ENCODE data around the gene PRKCD.
"Not testable (repeated sequence)": the region's sequence is repeated elsewhere in the genome, so short reads cannot be mapped to it uniquely, and the experiment has no call there.

PRKCD gene

DNA sequence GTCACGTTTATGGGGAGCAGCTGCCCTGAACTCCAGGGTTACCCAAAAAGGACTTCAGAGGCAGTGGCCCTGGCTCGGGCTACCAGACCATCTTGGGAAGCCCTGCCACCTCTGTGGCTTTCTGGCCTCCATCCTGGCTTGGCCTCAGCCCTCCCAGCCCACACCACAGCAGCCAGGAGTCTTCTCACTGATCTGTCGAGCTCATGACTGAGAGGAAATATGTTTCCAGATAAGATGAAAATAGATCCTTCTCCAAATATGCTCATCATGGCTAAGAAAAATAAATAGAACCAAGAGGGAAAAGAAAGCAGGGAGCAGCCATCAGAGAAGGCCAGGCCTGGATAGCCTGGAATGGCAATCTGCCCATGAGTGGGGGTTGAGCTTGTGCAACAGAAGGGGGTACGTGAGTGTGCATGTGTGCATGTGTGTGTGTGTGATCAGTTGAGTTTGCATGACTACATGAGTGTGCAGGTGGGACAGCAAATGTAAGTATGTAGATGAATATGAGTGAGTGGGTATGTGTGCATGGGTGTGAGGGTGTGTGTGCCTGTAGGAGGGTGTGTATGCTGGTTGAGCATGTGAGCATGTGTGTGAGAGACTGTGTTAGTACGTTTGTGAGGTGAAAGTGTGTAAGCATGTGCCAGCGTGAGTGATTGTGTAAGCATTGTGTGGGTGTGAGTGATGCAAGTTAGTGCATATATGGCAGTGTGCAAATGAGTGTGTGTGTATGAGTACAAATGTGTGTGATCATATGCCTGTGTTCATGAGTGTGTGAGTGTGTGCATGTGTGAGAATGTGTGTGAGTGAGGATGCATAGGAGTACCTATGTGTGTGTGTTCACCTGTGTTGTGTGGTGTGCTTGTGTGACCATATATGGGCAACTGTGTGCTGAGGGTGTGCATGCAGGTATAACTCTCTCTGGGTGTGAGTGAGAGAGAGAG, 20.8 kb upstream of the PRKCD start:
- no peak for DNase-seq (ENCODE audit: low read depth)

GRCh38 chr3:53140847-53141845, 19.9 kb upstream of the PRKCD start:
- DNase-seq (ENCODE audit: low read depth) = no peak

DNA sequence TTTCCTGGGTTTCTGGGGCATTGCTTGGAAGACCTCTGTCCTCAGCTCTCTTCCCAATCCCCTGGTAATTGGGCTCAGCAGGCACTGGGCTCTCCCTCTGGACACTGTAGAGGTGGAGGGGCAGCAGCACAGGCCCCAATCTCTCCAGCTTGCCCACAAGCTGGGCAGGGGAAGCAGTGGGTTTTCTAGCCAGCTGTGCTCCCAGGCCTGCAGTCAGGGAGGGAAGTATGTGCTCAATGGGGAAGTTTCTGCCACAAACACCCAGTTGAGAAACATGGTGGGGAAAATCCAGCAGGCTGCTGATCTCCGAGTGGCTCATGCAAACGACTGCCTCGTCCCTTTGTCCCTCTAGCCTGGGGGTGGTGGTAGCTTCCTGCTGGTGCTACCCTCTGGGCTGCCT, 18.0 kb upstream of the PRKCD start:
- DNase-seq (ENCODE audit: low read depth) = no peak

DNA sequence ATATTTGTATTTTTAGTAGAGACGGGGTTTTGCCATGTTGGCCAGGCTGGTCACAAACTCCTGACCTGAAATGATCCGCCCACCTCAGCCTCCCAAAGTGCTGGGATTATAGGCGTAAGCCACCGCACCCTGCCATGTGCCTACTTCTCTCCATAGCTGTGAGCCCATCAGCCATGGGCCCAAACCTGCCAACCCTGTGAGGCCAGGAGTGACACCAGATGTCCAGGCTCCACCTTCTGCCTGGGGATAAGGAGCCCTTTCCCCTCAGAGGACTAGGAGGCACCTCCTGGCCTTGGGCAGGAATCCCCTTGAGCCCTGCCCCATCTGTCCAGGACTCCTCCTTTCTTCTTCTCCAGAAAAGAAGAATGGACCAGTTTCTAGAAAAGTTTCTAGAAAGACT, 16.6 kb upstream of the PRKCD start:
- DNase-seq (ENCODE audit: low read depth) = no peak

GRCh38 chr3:53144862-53145712, 15.9 kb upstream of the PRKCD start:
- DNase-seq (ENCODE audit: low read depth) = no peak

DNA sequence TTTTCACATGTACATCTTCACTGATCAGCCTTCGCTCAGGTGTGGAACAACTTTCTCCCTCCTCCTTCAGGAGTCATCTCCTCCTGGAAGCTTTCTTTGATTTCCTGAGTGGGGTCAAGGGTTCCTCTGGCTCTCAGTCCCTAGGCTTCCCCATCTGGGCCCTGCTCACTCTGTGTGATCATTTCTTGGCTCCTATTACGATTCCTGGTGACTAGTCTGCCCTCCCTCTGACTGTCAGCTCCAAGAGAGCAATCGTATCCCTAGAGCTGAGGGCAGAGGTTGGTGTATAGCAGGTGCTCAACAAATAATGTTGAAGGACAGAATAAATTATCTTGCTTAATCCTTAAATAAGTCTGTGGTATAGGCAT, 15.3 kb upstream of the PRKCD start:
- DNase-seq (ENCODE audit: low read depth) = no peak

DNA sequence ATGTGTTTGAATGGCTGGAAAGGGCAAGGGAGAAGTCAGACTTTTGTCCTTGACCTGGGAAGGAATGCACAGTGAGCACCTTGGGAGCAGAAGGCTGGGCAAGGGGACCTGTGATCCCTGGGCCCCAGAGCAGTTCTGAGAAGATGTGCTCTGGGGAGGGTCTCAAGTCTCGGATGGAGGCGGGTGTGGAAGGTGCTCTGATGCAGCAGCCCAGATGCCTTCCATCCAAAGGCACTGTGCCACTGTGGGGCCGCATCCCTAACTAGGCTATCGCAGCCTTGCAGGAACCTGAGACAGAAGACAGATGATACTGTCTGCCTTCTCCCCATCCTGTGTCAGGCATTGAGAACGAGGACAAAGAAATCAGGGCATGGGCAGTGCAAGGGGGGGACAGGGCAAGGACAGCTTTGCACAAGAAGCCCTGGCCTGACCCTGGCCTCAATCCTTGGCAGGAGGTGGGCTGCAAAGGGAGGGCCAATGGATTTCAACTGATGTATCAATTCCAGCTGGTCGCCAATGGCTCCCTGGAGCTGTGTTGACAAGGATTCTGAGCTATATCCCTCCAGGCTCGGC, 14.6 kb upstream of the PRKCD start:
- DNase-seq (ENCODE audit: low read depth) = no peak

DNA sequence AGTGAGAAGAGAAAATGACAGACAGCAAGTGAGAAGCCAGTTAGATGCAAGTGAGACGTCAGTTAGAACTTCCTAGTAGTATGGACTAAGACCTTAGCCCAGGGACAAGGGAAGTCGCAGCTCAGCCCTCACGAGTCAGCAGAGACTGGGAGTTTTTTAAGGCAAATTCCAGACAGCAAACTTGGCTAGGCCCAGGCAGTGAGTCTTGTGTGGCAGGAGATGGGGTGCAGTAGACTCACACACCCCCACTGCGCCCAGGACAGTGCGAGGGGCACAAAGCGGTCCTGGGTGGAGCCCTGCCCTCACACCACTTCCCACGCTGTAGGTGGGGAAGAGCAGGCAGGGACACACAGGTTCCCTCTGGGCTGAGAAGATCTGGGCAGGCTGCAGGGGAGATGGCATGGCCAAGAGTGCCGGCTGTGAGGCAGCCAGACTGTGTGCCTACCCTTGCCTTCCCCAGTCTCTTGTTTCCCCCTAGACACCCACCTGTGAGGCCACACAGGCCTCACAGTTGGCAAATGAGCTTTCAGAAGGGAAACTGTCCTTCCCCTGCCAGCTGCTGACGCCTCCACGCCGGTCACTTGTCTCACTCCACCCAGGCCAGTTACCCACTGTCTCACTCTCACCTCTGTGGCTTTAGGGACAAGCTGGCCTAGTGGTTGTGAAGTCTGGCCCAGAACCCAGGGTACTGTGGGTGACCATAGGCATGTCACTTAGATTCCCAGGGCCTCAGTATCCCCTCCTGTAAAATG, 13.7 kb upstream of the PRKCD start:
- no peak for DNase-seq (ENCODE audit: low read depth)

DNA sequence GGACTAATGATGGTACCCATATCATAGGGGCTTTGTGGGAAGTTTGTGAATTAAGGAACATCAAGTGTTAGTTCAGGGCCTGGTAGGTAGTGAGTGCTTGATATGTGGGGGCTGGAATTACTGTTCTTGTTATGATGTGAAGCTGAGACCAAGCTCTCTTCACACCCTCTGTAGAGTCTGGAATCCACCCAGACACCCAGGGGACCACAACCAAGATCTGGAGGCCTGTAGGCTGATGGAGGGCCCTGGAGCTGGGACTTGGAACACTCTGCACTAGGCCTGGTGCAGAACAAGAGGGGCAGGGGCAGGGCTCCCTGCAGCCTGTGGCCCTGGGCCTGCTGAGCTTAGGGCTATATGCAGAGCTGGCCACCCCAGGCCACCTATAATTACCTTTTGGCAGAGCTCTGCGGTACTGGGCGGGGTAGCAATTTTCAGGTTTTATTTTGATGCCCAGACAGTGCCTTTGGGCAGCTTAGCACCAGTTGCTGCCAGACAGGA, 13.1 kb upstream of the PRKCD start:
- no peak for DNase-seq (ENCODE audit: low read depth)

DNA sequence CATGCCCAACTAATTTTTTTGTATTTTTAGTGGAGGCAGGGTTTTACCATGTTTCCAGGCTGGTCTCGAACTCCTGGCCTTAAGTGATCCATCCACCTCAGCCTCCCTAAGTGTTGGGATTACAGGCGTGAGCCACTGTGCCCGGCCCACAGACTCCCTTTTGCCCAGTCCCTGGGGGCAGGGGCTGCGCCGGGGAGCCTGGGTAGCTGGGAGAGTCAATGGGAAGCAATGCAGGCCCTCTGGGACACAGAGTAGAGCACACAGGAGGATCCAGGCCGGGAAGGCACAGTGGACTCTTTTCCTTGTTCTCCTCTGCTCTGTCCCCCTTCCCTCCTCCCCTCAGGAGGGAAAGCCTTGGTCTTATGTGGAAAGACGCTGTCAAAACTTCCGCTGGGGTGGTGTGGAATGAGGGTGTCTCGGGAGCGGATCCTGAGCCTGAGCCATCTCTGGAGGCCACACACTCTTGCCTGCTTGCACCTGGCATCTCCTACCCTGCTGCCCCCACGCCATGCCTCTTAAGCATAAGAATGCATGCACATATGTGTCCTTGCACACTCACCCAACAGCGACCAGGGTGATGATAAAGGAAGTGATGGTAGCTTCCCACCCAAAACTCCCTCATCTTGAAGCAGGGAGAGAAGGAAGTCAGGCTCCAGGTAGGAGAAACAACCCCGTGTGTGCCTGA, 11.9 kb upstream of the PRKCD start:
- no peak for DNase-seq (ENCODE audit: low read depth)

- no peak for DNase-seq (ENCODE audit: low read depth)
Measured at GRCh38 chr3:53149699-53150098, 11.3 kb upstream of the PRKCD start.

DNA sequence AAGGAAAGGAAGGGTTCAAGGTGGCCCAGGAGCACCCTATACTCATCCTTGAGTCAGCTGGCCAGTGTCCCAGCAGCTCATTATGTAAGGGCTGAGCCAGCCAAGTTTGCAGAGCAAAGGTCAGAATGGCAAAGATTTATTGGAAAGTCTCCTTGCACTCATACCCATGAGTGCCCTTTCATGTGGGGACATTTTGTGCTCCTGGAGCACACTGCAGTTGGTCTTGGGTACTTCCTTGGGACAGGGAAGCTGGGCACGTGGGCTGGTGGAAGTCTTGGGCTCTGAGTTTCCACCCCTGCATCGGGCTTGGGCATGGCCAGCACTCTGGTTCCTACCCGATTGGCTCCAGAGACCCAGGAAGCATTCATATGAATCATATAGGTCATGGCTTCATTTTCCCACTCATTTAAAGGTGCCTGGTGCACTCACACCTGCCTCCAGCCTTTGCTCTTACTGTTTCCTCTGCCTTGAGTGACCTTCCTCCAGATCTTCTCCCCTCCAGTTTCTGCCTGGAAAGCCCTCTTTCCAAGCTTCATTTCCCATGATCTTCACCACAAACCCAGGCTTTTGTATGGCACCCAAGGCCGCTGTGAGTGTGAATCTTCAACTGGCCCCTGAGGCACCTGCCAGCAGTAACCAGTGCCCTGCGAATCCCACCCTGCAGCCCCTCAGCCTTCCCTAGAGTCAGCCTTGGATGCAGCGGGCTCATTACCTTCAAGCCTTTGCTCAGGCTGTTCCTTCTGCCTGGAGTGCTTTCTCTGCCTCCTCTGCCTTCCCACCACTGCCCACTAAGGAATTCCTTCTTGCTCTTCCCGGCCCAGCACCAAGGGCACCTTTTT, 10.5 kb upstream of the PRKCD start:
- no peak for DNase-seq (ENCODE audit: low read depth)

GRCh38 chr3:53151086-53151438, 9.9 kb upstream of the PRKCD start:
- DNase-seq (ENCODE audit: low read depth) = not testable (repeated sequence)

DNA sequence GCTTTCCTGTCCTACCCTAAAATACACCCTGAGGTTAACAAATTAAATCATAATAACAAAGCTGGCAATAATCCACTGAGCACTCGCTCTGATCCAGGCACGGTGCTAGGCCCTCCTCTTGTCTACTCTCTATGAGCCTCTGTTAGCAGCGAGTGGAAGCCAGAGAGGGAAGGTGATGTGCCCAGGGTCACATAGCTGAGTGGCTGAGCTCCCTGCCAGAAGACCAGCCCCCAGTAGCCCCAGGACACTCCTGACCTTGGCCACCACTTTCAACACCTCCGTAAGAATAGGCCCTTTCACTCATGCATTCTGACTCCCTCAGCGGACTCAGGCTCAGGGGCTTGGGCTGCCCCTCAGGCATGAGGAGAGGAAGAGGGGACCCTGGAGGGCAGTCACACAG, 9.5 kb upstream of the PRKCD start:
- no peak for DNase-seq (ENCODE audit: low read depth)

DNA sequence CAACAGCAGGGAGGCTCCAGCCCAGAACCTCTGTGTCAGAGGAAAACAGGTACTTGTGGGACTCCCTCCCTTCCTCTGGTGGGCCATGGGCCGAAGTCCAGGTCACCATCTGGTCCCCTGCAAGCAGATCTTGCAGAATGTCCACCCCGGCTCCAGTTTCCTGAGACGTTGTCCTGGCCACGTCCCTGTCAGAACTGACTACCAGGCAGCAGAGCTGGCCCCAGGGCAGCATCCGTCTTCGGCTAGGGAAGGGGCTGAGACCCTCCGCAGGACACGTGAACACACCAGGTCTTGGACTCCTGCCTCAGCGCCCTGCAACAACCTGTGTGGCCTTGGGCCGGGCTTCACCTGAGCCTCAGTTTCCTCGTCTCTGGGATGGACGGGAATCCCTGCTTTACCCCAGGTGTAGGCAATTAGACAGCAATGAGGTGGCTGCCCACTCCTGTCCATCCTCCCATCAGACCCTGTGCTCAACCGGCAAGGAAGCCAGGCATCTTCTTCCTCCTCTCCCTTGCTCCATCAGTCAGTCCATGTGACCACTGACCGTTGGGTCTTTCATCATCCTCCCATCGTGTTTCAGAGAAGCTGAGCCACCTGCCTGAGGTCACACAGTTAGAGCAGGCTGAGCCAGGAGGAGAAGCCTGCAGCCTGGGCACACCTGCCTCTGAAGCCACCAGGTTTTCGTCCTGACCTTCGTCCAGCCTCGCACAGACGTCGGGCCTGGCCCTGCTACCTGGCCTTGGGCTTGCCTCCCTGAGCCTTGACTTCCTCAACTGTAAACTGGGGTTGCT, 8.9 kb upstream of the PRKCD start:
- no peak for DNase-seq (ENCODE audit: low read depth)

DNA sequence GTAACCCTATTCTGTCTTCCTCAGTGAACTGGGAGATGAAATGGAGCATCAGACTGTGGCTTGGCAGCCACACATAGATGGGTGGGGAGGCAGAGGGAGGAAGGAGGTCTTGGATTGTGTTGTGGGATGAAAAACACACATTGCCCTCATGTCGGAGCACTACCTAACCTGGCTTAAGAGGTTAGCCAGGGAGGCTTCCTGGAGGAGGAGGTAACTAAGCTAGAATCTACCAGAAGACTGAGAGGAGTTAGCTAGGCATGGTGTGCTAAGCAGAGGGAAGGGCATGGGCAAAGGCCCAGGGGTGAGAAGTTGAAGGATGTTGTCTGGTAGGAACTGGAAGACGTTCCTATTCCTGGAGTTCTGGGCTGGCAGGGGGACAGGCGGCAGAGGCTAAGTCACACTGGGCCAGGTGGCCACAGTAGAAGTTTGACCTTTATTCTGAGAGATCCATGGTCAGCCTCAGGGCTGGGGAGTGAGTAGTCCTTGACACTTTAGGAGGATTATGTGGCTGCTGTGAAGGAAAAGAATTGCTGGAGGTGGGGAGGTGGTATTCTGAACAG, 7.7 kb upstream of the PRKCD start:
- DNase-seq (ENCODE audit: low read depth) = no peak

GRCh38 chr3:53153980-53154379, 7.0 kb upstream of the PRKCD start:
- no peak for DNase-seq (ENCODE audit: low read depth)

- no peak for DNase-seq (ENCODE audit: low read depth)
Measured at GRCh38 chr3:53154881-53155285, 6.1 kb upstream of the PRKCD start.
